ENCODE results near the gene PIBF1.

GRCh38 chr13:72970301-72970880 lies 188.5 kb downstream of the PIBF1 start:
- TF ChIP-seq CTCF (IDR thresholded peaks at IDR 0.05) (no peak), POLR2A (IDR thresholded peaks at IDR 0.05) (no peak), EP300 (IDR thresholded peaks at IDR 0.05) (no peak), POLR2AphosphoS5 (IDR thresholded peaks at IDR 0.05) (no peak)
